B cell (primary cell): ENCODE data around the gene RPL32.

Experiments
- CTCF ChIP-seq: fragments of 200-600 bp; IDR thresholded peaks from one replicate; pipeline ENCODE4 v1.8.0; 2022; ENCODE audit warnings: antibody characterized with exemption, mild to moderate bottlenecking
- EZH2 ChIP-seq: IDR thresholded peaks from 2 replicates; pipeline ENCODE4 v1.6.1; 2012; ENCODE audit warnings: borderline replicate concordance, low read depth, mild to moderate bottlenecking, moderate library complexity, low read length; ENCODE audit not compliant: insufficient read depth, poor library complexity, severe bottlenecking

- TF ChIP-seq EZH2 (no peak), CTCF (no peak)
Observed at GRCh38 chr3:12840591-12841148, 695 bp downstream of the RPL32 start.
